WI38 (cell line): Measurements from ENCODE around the gene BIVM.

Experiments used
- H3K4me3 ChIP-seq: 2 replicates; pipeline ENCODE4 v1.5.1; 2011; ENCODE audit warnings: low read depth, mild to moderate bottlenecking, control low read depth, low read length
- CTCF ChIP-seq: IDR thresholded peaks from 2 replicates; pipeline ENCODE4 v1.5.1; 2012; ENCODE audit warnings: low read depth, mild to moderate bottlenecking, control low read depth, low read length

BIVM gene

GRCh38 chr13:102768909-102769308 is 30.0 kb upstream of the BIVM start:
- no peak overlapping the region for H3K4me3 ChIP-seq
- TF ChIP-seq CTCF = no peak

GRCh38 chr13:102769679-102770078 is 29.2 kb upstream of the BIVM start:
- H3K4me3 ChIP-seq = no peak overlapping the region
- no peak for TF ChIP-seq CTCF

- no peak for TF ChIP-seq CTCF
- H3K4me3 ChIP-seq = no peak overlapping the region
Observed at GRCh38 chr13:102770435-102770834, 28.5 kb upstream of the BIVM start.

- no peak for TF ChIP-seq CTCF
- no peak overlapping the region for H3K4me3 ChIP-seq
Observed at GRCh38 chr13:102771298-102772041, 27.4 kb upstream of the BIVM start.

GRCh38 chr13:102772042-102772425 is 26.9 kb upstream of the BIVM start:
- no peak overlapping the region for H3K4me3 ChIP-seq

GRCh38 chr13:102773441-102774213 is 25.3 kb upstream of the BIVM start, which contains the start of gene TEX30:
TSS of gene TEX30 (minus strand) at chr13:102773786. CDS start at chr13:102770026, 3,760 bp downstream.
- no peak for TF ChIP-seq CTCF
- H3K4me3 ChIP-seq = peak within 1 kb of the TSS; percentile 84

More at GRCh38 chr13:102772042-102772425, 26.9 kb upstream of the BIVM start:
- TF ChIP-seq CTCF = no peak

- TF ChIP-seq CTCF = no peak
- H3K4me3 ChIP-seq = peak overlapping the region; percentile 84
Observed at GRCh38 chr13:102774214-102774568, 24.7 kb upstream of the BIVM start.
